ENCODE data around the gene MIOX. TPM values are rescaled to one million over a fixed set of nuclear protein-coding genes. Genes with fewer than 3 reads are reported as not detected.

The MIOX gene
- total RNA-seq, 1 experiment from 2014 or later, result 1.4 TPM

- Mint-ChIP-seq H3K36me3 (ENCODE audit: insufficient read depth in 1 of 3, low read depth in 3 of 3) (peaks cover 0 to 5% (median 4%) of the 10 kb centered on the region in 3 experiments; a peak in 3 of 7 replicates), H3K27me3 (ENCODE audit: low read depth) (peaks cover 68% of the 10 kb centered on the region), H3K4me3 (peak overlapping the region in 1 of 2 experiments; percentile 40; a peak in 1 of 5 replicates), H3K9me3 (no peaks in the 10 kb centered on the region; a peak in 1 of 5 replicates), H3K4me1 (peaks cover 16 to 21% of the 10 kb centered on the region in 2 experiments), H3K27ac (no peak overlapping the region)
- Histone ChIP-seq H4K5ac (ENCODE audit: insufficient read length, low read depth, low read length) (no peak overlapping the region), H3K23ac (ENCODE audit: insufficient read length, low read depth, low read length) (no peak overlapping the region), H3K56ac (ENCODE audit: insufficient read length, low read depth, low read length) (no peak overlapping the region), H2AFZ (ENCODE audit: low read length) (no peak overlapping the region), H4K91ac (ENCODE audit: insufficient read length, low read depth, low read length) (no peak overlapping the region), H3K79me2 (ENCODE audit: insufficient read depth, low read length) (no peaks in the 10 kb centered on the region), H3K9me3 (ENCODE audit: control insufficient read depth, low read depth, low read length) (no peaks in the 10 kb centered on the region), H3K18ac (ENCODE audit: insufficient read length, low read depth, low read length) (no peak overlapping the region), H2BK20ac (ENCODE audit: low read depth, low read length, poor library complexity, severe bottlenecking) (no peak overlapping the region), H2BK5ac (ENCODE audit: insufficient read length, low read length) (no peak overlapping the region), H4K20me1 (ENCODE audit: control insufficient read depth, insufficient read depth, insufficient read length) (no peaks in the 10 kb centered on the region), H3K14ac (ENCODE audit: insufficient read depth, low read length) (no peak overlapping the region), H4K8ac (replicated peaks; ENCODE audit: insufficient read length, low read depth, low read length) (no peak overlapping the region), H3K4me2 (ENCODE audit: insufficient read depth, insufficient read length, low read length) (no peak overlapping the region), H3T11ph (ENCODE audit: low read length) (no peak overlapping the region), H2AK5ac (ENCODE audit: insufficient read length, low read length) (no peak overlapping the region), H3K4me1 (ENCODE audit: insufficient read depth, low read length) (peaks cover 3% of the 10 kb centered on the region; the same call in 1 of the 2 replicates), H2BK15ac (ENCODE audit: low read depth, low read length) (no peak overlapping the region), H3K4ac (ENCODE audit: low read depth, low read length) (no peak overlapping the region), H2BK12ac (ENCODE audit: insufficient read length, low read depth, low read length) (no peak overlapping the region), H3K27me3 (ENCODE audit: insufficient read depth, low read length) (peaks cover 37% of the 10 kb centered on the region; the same call in 1 of the 2 replicates), H3K79me1 (ENCODE audit: insufficient read depth, low read depth, low read length, poor library complexity, severe bottlenecking) (no peaks in the 10 kb centered on the region), H3K23me2 (ENCODE audit: insufficient read length, low read depth, low read length, poor library complexity, severe bottlenecking) (peaks cover 21% of the 10 kb centered on the region), H3K9ac (ENCODE audit: extremely low read depth, insufficient read length, low read length) (no peak overlapping the region), H3K27ac (ENCODE audit: insufficient read length, low read depth, low read length) (no peak overlapping the region), H2BK120ac (ENCODE audit: low read depth, low read length, poor library complexity, severe bottlenecking) (no peak overlapping the region)
- DNase-seq, result no peak
- WGBS (ENCODE audit: extremely low coverage, insufficient read length, low lambda C conversion rate), result no CpG with 5 or more reads among the region's 15 CpGs
- TF ChIP-seq, protein P1, sequence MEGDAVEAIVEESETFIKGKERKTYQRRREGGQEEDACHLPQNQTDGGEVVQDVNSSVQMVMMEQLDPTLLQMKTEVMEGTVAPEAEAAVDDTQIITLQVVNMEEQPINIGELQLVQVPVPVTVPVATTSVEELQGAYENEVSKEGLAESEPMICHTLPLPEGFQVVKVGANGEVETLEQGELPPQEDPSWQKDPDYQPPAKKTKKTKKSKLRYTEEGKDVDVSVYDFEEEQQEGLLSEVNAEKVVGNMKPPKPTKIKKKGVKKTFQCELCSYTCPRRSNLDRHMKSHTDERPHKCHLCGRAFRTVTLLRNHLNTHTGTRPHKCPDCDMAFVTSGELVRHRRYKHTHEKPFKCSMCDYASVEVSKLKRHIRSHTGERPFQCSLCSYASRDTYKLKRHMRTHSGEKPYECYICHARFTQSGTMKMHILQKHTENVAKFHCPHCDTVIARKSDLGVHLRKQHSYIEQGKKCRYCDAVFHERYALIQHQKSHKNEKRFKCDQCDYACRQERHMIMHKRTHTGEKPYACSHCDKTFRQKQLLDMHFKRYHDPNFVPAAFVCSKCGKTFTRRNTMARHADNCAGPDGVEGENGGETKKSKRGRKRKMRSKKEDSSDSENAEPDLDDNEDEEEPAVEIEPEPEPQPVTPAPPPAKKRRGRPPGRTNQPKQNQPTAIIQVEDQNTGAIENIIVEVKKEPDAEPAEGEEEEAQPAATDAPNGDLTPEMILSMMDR (conservative IDR thresholded peaks at IDR 0.05), result no peak
Observed at GRCh38 chr22:50528682-50529415, 42.2 kb downstream of the MIOX start.

Data from H9 (cell line).